ENCODE data around the gene QRICH1. TPM values are rescaled to one million over a fixed set of nuclear protein-coding genes. Genes with fewer than 3 reads are reported as not detected.

QRICH1 gene
- total and polyA plus RNA-seq, 10 of the 15 experiments (the other 5 are each of a cell fraction or from before 2014, with no cell fraction given) = 22.2 to 116 (median 81.4) TPM

- TF ChIP-seq BACH1 (IDR thresholded peaks at IDR 0.05; ENCODE audit: borderline replicate concordance) = peak; percentile 25; the same call in 1 of the 2 replicates
- peak; percentile 66 for TF ChIP-seq NFYA (IDR thresholded peaks at IDR 0.05; ENCODE audit: borderline replicate concordance, low read depth, low read length)
- TF ChIP-seq SREBF1 (IDR thresholded peaks at IDR 0.05; ENCODE audit: low read length) = no peak
- no peak for TF ChIP-seq NR2C2 (IDR thresholded peaks at IDR 0.05; ENCODE audit: borderline replicate concordance, control insufficient read depth, insufficient read length, low read depth)
- peak; percentile 92 for TF ChIP-seq PML (IDR thresholded peaks at IDR 0.05; ENCODE audit: low read length)
- TF ChIP-seq CHD1 (IDR thresholded peaks at IDR 0.05; ENCODE audit: low read depth, low read length) = 0 out of 2 replicates have a peak, but pooled peaks have one; percentile 88
- peak; percentile 23; the same call in 1 of the 2 replicates for TF ChIP-seq ZBTB40 (IDR thresholded peaks at IDR 0.05; ENCODE audit: borderline replicate concordance)
- no peak; the same call in 1 of the 2 replicates for TF ChIP-seq STAT1 (conservative IDR thresholded peaks at IDR 0.05)
- TF ChIP-seq KLF5 (IDR thresholded peaks at IDR 0.05; ENCODE audit: partially characterized antibody) = peak; percentile 73
- peak; percentile 96; the same call in 1 of the 2 replicates for TF ChIP-seq POLR2AphosphoS2 (IDR thresholded peaks at IDR 0.05; ENCODE audit: low read depth, low read length)
- TF ChIP-seq BCL3 (IDR thresholded peaks at IDR 0.05; ENCODE audit: borderline replicate concordance, insufficient read depth, low read depth, low read length, poor library complexity, severe bottlenecking) = peak; percentile 90
- TF ChIP-seq ATF2 (IDR thresholded peaks at IDR 0.05; ENCODE audit: low read length) = no peak; the same call in 1 of the 2 replicates
- peak; percentile 30; the same call in 1 of the 2 replicates for TF ChIP-seq ZBED1 (IDR thresholded peaks at IDR 0.05; ENCODE audit: borderline replicate concordance)
- peak; percentile 62; the same call in 1 of the 2 replicates for TF ChIP-seq DPF2 (IDR thresholded peaks at IDR 0.05)
- TF ChIP-seq NR2F1 (conservative IDR thresholded peaks at IDR 0.05) = no peak; the same call in 1 of the 2 replicates
- peak; percentile 82; the same call in 1 of the 2 replicates for TF ChIP-seq MLLT1 (IDR thresholded peaks at IDR 0.05)
- TF ChIP-seq CHD2 (IDR thresholded peaks at IDR 0.05; ENCODE audit: borderline replicate concordance, low read depth, low read length) = peak; percentile 99
- TF ChIP-seq NFXL1 (IDR thresholded peaks at IDR 0.05; ENCODE audit: borderline replicate concordance) = no peak
- peak; percentile 90 for TF ChIP-seq PBX3 (IDR thresholded peaks at IDR 0.05; ENCODE audit: insufficient replicate concordance, low read depth, low read length)
These were observed 86.7 kb downstream of the QRICH1 start, which contains the start of gene WDR6 (continued) for GRCh38 chr3:49007068-49007770.
